Left renal pelvis (tissue), 4 donors: ENCODE results near the gene GYG2. TPM values are rescaled to one million over a fixed set of nuclear protein-coding genes. Genes with fewer than 3 reads are reported as not detected.
"Not testable (repeated sequence)": the region's sequence is repeated elsewhere in the genome, so short reads cannot be mapped to it uniquely, and the experiment has no call there.

ENCODE experiments used
- DNase-seq, 4 donors: peaks; one replicate each; pipeline ENCODE4 v3.0.0-alpha.2; 2013; ENCODE audit warnings: low read depth in 4 of 4, low spot score in 3 of 4
- polyA plus RNA-seq, 4 donors: library from polyadenylated mRNA; unstranded; fragments of 120-200 nt; gene quantifications; one replicate each; pipeline ENCODE4 v1.2.1, GENCODE V29; 2013; ENCODE audit not compliant: insufficient read length in 4 of 4

GYG2 gene
- polyA plus RNA-seq, 4 donors = 11.2 to 17.4 (median 14.5) TPM

- DNase-seq = peak in 1 of 4 donors; percentile 43
These were observed 70.2 kb downstream of the GYG2 start for GRCh38 chrX:2898846-2899512.

- DNase-seq = no peak
These were observed 72.8 kb downstream of the GYG2 start for GRCh38 chrX:2901367-2902036.

GRCh38 chrX:2902841-2903240 lies 74.1 kb downstream of the GYG2 start:
- DNase-seq = no peak

GRCh38 chrX:2903366-2903765 lies 74.6 kb downstream of the GYG2 start:
- DNase-seq = no peak

GRCh38 chrX:2907295-2907694 lies 78.6 kb downstream of the GYG2 start:
- DNase-seq = no peak

DNA sequence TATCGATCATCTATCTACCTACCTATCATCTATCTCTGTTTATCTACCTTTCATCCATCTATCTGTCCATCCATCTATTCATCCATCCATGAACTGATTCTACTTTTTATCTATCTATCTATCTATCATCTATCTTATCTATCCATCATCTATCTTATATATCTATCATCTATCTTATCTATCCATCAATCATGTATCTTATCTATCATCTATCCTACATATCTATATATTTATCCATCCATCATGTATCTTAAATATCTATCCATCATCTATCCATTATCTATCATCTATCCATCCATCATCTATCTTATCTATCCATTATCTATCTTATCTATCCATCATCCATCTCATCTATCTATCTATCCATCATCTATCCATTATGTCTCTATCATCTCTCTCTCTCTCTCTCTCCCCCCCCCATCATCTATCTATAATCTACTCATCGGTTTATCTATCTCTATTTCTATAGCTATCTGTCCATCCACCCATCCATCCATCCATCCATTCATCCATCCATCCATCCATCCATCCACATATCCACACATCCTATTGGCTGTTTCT lies 79.5 kb downstream of the GYG2 start:
- DNase-seq = no peak

DNA sequence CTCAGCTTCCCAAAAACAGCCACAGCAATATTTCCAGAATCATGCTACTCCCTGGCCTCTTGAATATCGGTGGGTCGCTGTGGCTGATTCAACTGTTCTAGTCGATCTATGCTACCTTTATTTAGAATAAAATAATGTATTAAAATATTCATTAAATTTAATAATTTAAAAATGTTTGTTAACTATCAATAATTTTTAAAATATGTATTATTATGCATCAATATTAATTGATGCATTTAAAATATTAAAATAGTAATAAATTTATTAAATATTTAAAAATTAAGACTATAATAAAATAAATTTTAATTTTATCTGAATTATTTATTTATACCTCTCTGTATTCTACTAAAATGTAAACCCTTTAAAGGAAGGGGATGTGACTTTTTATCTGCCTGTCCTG lies 81.4 kb downstream of the GYG2 start:
- DNase-seq = no peak

GRCh38 chrX:2913118-2913517 lies 84.4 kb downstream of the GYG2 start:
- DNase-seq = no peak

- no peak for DNase-seq
These were observed 89.0 kb downstream of the GYG2 start for GRCh38 chrX:2917767-2918166.

DNA sequence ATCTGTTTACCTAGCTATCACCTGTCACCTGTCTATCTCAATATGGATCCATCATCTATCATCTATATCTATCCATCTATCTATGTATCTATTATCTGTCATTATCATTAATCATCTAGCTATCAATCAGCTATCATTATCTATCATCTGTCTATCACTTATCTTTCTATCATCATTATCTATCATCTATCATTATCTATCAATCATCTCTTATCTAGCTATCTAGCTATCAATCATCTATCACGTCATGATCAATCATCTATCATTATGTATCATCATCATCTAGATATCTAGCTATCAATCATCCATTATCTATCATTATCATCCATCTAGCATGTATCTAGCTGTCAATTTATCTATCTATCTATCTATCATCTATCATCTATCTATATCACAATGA lies 92.5 kb downstream of the GYG2 start:
- no peak for DNase-seq

GRCh38 chrX:2921750-2922149 lies 93.0 kb downstream of the GYG2 start:
- no peak for DNase-seq

DNA sequence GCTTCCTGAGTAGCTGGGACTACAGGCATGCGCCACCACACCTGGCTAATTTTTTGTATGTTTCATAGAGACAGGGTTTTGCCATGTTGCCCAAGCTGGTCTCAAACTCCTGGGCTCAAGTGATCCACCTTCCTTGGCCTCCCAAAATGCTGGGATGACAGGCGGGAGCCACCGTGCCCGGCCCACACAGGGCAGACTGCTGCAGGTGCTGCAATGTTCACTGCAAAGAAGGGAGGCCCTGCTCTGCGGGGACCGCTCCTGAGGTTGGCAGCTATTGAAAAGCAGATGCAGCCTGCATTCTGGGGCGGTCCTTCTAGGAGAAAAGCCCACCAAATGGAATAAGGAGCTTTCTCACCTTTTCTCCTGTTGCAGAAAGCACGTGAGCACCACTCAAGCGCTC lies 95.4 kb downstream of the GYG2 start:
- no peak for DNase-seq

DNA sequence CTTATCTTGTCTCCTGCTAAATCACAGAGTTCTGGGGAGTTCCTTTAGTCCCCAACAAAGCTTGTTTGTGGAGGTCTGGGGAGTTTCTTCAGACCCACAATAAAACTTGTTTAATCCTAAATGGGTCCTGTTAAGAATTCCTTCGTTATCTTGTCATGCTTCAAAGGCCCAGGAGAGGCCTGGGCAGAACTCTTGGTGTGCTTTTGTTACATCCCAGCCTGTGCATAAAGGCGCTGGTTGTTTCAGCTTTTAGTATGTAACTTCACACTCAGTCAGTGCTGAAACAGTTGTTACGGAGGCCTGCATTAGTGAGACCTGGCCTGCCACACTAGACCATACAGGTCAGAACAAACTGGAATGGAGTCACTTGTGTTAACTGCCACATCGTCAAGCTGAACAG lies 97.5 kb downstream of the GYG2 start:
- not testable (repeated sequence) for DNase-seq

DNA sequence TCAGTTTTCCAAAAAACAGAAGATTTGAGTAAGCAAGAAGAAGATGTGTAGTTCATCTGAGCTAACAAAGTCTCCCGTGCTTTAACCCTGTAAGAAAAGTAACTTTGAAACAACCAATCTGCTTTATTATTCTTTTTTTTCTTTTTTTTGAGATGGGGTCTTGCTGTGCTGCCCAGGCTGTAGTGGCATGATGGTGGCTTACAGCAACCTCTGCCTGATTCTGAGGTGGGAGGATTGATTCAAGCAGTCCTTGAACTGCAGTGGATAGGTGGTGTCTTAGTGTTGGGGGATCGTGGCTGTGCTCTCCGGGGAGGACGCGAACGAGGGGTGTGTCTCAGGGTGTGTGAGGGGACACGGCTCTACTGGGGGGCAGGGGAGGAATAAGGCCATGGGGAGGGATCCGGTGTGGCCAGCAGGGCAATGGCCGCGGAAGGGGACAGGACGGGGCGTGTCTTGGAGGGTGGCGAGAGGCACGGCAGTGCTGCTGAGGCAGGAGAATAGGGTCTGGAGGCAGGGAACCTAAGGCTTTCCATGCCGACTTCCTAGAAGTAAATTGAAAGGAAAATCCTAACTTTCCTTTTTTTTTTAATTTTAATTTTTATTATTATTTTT lies 98.0 kb downstream of the GYG2 start:
- no peak for DNase-seq

DNA sequence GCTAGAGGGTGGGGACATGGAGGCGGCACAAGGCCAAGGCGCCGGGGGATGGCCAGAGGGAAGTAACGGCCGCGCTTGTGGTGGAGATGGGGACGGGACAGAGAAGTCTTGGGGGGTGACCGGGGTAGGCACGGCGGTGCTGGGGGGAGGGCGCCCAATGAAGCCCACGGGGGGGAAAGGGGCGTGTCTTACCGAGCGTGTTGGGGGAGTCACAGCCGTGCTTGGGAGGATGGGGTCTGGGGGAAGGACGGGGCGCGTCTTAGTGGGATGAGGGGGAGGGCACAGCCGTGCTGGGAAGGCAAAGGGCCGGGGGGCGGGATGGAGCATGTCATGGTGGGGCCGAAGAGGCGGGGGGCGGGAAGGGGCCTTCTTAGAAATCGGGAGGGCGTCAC lies 99.5 kb downstream of the GYG2 start:
- DNase-seq = peak in 3 of 4 donors; percentile 20 to 58 (median 29)

DNA sequence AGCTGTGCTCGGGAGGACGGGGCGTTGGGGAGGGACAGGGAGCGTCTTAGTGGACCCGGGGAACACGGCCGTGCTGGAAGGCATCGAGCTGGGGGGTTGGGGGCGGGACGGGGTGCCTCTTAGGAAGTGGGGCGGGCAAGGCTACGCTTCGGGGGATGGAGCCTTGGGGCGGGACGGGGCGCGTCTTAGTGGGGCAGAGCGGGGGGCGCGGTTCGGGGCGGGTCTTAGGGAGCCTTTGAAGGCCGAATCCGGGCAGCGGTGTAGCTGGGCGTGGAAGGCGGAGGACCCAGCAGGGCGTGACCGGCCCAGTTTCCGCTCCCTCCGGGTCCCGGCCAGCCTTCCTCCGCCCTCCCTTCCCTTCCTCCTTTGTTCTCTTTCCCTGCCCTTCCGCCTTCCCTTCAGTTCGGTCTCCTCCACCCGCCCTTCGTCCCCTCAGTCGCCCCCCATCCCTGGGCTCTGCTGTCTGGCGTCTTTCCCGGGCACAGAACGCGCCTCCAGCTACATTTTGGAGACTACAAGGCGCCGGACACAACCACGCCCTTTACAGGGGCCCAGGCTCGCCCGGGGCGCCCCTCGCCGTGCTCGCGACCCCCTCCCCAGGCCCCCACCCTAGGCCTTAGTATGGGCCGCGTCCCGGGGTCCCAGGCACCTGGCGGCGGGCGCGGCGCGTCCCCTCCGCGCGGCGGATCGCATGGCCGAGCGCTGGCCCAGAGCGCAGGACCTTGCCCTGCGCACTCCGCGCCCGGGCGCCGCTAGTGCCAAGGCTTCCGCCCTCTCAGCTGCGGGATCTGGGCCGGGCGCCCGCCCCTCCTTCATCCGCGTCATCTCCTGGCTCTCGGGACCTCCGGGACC lies 100.1 kb downstream of the GYG2 start, which contains the start of gene ARSD:
Gene ARSD, minus strand, starts transcription at position 757 of the 852 bp plus-strand sequence. Its CDS starts 64 bp downstream, at position 693.
- peak; percentile 64 to 79 (median 70) for DNase-seq

DNA sequence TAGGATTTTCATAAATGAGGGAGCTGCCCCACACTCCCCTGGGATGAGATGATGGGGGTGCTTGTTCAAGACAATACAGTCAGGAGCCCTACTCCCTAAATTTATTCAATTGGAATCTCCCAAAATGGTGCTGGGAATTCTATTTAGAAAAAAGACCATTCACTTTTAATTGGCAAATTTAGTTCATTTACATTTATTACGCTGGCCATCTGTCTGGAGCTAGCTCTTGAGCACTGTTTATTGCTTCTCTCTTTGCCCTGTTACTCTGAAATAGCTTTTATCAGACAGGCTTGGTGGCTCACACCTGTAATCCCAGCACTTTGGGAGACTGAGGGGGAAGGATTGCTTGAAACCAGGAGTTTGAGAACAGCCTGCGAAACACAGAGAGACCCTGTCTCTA lies 102.4 kb downstream of the GYG2 start:
- DNase-seq = no peak

DNA sequence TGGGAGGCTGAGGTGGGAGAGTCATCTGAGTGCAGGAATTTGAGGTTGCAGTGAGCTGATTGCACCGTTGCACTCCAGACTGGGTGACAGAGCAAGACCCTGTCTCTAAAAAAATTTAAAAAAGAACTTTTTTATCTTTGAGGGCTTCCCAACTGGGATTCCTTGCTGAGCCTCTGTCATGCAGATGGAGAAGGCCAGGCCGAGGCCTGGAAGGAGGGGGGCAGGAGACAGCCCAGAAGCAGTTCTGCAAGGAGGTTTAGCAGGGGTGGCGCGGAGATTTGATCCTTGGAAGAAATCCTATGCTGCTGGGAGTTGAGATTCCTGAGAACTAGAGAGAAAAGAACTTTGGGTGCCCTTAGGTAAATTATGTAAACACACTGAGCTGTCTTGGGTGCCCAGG lies 102.9 kb downstream of the GYG2 start:
- no peak for DNase-seq
